Omental fat pad (tissue), 4 donors: Measurements from ENCODE around the gene AFF3. TPM values are rescaled to one million over a fixed set of nuclear protein-coding genes. Genes with fewer than 3 reads are reported as not detected.

Source experiments
- ATAC-seq: fragments of 150-250 bp; one replicate; pipeline ENCODE4 v1.9.1; 2016; ENCODE audit warnings: mild to moderate bottlenecking, moderate library complexity; ENCODE audit not compliant: low FRiP score
- DNase-seq: peaks from one replicate; pipeline ENCODE4 v3.0.0-alpha.2; 2019; ENCODE audit warnings: low spot score
- CTCF ChIP-seq, 3 donors: fragments of 450-650 bp; IDR thresholded peaks; one replicate each; pipeline ENCODE4 v1.5.1; 2016 to 2017; ENCODE audit warnings: antibody characterized with exemption in 3 of 3, mild to moderate bottlenecking in 3 of 3, moderate library complexity in 2 of 3
- total RNA-seq, 4 donors: library from RNA; depleted of rRNA; stranded (reverse); fragments of >200 nt; gene quantifications; one replicate each; pipeline ENCODE4 v1.1.0, GENCODE V29; 2016

The AFF3 gene
- total RNA-seq, 4 donors from 2014 or later, result 1.4 to 6.0 (median 2.7) TPM

DNA sequence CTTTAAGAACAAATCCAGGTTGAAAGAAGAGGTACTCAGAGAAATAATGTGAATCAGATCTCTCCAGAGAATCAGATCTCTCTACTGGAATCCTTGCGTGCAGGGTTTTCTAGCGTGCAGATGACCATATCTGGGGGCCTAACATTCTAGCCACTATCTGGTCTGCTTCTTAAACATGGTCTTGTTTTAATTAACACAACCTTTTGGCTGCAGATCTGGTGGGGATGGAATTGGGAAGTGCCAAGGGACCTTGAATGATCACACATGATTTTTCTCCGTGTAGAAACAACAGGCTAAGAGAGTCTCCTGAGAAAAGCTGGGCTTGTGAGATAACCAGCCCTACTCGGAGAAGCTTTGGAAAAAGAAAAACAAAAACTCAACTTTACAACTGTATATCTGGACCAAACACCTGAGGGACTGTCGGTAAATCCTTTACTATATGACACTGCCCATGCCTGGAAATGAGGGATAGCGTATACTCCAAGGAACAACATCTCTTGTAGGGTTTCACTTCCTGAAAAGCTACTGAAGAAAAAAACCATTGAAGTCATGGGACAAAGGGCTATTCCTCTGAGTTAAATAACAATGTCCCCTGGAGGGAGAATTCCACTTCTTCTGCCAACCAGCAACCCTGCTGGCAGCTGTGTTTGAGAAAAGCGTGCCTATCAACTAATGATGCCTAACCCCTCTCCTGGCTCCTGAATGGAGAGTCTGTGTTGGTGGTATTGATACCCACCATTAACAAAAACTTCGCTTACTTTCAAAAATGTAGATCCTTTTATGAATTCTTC, 481.6 kb downstream of the AFF3 start:
- no peak for ATAC-seq
- no peak for TF ChIP-seq CTCF (IDR thresholded peaks at IDR 0.05)
- DNase-seq, result no peak

DNA sequence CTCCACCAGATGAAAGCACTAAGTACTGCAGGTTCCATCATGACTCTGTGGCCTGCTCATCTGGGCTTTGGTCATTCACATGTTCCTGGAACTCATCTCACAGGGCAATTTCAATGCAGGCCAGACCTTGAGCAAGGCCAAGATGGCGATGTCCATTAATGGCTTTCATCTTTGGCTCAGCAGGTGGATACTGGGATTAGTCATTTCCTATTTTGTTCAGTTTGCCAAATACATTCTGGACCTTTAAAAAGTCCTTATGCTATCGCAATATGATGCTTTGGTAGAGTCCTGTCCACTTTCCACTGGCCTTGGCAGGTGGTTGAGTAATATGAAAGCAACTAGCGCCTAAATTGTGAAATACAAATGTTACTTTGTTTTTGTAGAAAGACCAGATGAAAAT, 482.5 kb downstream of the AFF3 start:
- ATAC-seq (peak; percentile 66), DNase-seq (no peak)
- no peak for TF ChIP-seq CTCF (IDR thresholded peaks at IDR 0.05)

DNA sequence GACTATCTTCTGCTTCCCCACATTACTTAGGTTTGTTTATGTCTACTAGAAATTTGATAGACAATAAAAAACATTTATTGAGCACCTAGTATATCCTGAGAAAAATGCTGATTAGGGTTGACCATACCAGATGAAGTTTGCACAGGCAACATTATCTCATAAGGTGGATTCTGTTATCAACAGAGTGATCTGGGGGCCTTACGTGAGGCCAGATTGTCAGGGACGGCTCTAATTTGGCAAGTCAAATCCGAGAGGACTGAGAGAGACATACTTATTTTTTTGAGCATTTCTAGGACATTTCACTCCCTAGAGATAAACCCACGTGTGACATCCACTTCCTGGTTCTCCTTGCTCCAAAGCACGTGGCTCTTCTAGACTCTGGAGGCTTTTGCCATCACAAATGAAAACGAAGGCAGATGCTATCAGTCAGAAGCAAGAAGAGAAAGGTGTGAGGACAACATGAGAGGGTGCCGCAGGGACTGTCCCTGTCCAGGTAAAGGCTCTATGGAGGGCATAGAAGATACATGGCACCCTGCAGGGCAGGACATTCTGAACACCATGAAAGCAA, 484.6 kb downstream of the AFF3 start:
- DNase-seq, result no peak
- no peak for TF ChIP-seq CTCF (IDR thresholded peaks at IDR 0.05)
- no peak for ATAC-seq

DNA sequence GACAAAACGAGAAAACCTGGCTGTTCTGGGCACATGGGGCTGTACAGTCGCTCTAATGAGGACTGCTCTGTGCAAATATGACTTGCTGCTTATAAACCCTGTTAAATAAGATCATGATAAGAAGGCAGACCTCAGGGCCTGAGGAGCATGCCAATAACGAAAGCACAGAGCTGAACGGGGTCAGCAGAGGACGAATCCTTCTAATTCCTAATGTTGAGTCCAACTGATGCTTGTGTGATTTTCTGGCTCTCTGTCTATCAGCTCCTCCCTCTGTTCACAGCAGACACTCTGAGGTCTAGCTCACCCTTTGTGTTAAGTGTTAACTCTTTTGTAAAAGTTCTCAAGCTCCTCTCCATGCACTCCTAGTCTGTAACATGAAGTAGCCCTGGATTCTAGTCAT, 485.4 kb downstream of the AFF3 start:
- no peak for TF ChIP-seq CTCF (IDR thresholded peaks at IDR 0.05)
- ATAC-seq, result peak; percentile 33

GRCh38 chr2:99653433-99653832, 489.0 kb downstream of the AFF3 start:
- no peak for ATAC-seq
- TF ChIP-seq CTCF (IDR thresholded peaks at IDR 0.05), result no peak
- DNase-seq, result no peak

More for the DNA sequence above, 485.4 kb downstream of the AFF3 start:
- no peak for DNase-seq

- TF ChIP-seq CTCF (IDR thresholded peaks at IDR 0.05), result no peak
- DNase-seq, result no peak
Measured at GRCh38 chr2:99652862-99653261, 489.5 kb downstream of the AFF3 start.

More at GRCh38 chr2:99652862-99653261, 489.5 kb downstream of the AFF3 start:
- no peak for ATAC-seq
